NCI-H2196 (cell line): ENCODE measurements around the gene XRRA1.
"Not testable (repeated sequence)": the region's sequence is repeated elsewhere in the genome, so short reads cannot be mapped to it uniquely, and the experiment has no call there.

Source experiments
- DNase-seq: peaks from one replicate; lab custom pipeline; 2025; ENCODE audit not compliant: unreplicated experiment; lab: John Stamatoyannopoulos, UW

XRRA1 gene

DNA sequence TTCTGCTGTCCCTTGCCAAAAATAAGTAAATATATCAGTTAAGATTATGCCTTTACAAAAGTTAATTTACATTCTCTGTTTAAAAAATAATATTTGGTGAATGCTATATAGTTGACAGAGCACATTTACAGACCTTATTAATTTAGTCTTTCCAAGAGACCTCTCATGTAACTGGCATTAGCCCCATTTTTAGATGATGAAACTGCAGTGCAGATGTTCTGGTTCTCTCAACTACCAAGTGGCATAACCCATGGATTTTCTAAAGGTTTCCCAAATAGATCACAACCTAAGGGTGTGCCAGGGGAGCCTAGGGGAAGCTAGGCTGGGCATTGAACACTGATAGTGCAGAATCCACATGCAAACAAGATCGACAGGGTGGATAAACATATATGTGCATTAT is 111.7 kb downstream of the XRRA1 start:
- no peak for DNase-seq

DNA sequence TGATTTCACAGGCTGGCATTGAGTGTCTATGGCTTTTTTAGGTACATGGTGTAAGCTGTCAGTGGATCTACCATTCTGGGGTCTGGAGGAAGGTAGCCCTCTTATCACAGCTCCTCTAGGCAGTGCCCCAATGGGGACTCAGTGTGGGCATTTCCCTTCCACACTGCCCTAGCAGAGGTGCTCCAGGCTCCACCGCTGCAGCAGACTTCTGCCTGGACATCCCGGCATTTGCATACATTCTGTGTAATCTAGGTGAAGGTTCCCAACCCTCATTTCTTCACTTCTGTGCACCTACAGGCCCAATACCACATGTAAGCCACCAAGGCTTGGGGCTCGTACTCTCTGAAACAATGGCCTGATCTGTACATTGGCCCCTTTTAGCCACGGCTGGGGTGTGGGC is 122.0 kb downstream of the XRRA1 start:
- no peak for DNase-seq

- DNase-seq: not testable (repeated sequence)
These were observed 123.3 kb downstream of the XRRA1 start for GRCh38 chr11:74825596-74825995.

DNA sequence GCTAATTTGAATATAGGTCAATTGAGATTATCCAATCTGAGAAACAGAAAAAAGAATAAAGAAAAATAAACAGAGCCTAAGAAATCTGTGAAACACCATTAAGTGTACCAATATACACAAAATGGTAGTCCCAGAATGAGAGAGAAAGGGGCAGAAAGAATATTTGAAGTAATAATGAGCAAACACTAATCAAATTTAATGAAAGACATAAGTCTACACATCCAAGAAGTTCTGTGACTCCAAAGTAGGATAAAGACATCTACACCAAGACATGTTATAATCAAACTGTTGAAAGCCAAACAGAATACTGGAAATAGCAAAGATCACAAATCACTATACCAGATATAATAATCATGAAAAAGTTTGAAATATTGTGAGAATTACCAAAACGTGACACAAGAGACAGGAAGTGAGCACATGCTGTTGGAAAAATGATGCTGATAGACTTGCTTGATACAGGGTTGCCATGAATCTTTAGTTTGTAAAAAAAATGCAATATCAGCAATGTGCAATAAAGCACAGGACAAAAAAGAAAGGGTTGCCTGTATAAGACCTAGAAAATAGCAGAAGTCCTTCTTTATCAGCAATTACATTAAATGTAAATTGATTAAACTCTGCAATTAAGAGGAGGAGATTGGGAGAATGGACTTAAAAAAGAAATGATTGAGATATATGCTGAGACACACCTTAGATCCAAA is 124.5 kb downstream of the XRRA1 start:
- DNase-seq: no peak

DNA sequence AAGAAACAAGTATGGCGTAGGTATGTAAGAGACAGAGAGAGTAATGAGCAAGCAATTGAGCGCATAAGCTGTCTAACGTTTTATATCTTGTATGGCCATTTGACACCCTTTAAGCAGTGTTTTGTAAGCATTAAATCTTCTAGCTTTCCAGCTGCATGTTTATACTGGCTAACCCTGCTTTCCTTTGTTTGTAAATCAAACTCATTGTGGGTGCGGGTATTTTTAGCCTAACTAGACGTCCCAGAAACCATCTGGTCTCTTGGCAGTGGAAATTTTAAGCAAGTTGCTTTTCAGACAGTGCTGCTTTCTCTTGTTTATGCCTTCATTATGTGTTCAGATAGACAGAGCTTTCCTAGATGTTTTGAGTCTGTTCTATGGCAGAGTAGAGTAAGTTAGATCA is 126.7 kb downstream of the XRRA1 start:
- DNase-seq: no peak

- DNase-seq: no peak
These were observed 128.1 kb downstream of the XRRA1 start for GRCh38 chr11:74820763-74821162.

GRCh38 chr11:74819400-74819799 is 129.5 kb downstream of the XRRA1 start:
- no peak for DNase-seq

DNA sequence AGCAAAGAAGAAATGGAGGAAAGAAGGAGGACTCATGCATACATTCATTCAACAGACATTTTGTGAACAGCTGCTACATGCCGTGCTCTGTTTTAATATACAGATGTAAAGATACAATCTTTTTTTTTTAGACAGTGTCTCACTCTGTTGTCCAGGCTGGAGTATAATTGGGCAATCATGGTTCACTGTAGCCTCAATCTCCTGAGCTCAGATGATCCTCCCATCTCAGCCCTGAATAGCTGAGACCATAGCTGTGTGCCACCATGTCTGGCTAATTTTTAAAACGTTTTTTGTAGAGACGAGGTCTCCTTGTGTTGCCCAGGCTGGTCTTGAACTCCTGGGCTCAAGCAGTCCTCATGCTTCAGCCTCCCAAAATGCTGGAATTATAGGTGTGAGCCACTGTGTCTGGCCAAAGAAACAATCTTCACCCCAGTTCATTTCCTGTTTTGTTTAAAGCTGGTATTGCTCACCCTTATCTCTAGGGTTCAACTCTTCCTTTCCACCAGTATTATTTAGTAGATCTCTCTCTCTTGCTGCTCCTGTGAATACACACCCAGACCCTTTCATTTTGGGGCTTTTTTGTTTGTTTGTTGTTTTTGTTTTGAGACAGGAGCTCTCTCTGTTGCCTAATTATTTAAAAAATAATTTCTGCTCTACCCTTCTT is 130.5 kb downstream of the XRRA1 start:
- no peak for DNase-seq

DNA sequence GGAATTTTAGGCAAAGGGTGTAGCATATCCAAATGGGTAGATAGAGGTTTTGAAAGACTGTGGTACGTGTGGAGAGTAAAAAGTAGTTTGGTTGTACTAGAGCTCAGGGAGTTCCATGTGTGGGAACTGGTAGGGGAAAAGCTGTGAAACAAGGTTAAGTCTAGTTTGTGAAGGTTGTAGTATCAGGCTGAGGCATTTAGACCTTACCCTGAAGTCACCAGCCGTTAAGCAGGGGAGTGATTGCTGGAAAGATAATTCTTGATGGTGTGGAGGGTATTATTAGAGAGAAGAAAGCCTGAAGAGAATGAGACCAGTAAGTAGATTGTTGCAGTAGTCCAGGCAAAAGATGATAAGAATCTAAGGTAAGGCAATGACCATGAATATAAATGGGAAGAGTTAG is 132.2 kb downstream of the XRRA1 start:
- no peak for DNase-seq

- no peak for DNase-seq
These were observed 132.9 kb downstream of the XRRA1 start for GRCh38 chr11:74815966-74816365.

DNA sequence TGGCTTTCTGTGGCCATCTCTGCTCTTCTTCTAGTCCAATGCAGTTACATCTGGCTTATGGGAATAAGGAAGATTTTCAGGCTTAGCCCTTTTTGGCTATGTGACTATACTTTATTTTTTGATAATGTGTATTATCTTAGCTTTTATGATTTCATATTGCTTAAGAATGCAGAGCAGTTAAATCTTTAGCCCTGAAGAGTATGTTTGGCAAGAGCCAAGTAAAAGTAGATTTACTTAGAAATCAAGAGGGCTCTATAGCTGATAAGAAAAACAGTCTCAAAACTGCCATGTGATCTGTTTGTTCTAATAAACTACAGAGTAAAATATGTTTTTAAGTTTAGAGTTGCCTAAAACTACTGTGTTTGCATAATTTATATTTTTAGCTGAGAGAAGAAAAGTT is 139.1 kb downstream of the XRRA1 start:
- DNase-seq: no peak

GRCh38 chr11:74806267-74806666 is 142.6 kb downstream of the XRRA1 start:
- DNase-seq: no peak

DNA sequence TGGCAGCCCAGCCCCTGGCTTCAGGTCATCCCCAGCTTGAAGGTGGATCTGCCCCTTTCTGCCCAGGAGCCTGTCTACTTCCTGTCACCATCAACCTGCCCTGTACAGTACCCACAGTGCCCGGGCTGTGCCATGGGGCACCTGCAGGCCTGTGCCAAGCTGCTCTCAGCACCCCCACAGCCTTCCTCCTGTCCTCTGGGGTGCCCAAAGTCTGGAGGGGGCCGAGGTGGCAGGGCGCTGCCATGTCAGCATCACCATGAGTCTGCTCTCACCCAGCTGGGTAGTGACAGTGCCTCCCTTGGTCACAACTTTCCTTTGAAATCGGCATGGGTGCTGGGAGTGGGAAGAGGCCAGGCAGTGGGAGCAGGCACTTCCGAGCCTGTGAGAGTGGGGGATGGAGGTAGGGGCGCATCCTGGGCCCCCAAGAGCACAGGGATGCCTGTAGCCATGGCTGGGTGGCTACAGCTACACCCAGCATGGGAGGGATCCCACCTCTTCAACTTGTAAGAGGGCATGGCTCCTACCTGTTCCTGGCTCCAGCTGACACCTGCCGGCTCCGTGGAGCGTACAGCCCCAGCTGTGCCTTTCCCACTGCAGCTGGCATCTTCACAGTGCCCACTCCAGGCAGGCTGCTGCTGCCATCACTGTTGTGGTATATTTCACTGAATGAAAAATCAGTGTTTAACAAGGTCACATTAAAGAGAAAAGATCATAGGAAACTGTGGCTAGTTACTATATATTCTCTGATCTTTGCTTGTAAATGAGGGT is 157.4 kb downstream of the XRRA1 start:
- DNase-seq: no peak
